ENCODE results near the gene PRSS2. TPM values are rescaled to one million over a fixed set of nuclear protein-coding genes. Genes with fewer than 3 reads are reported as not detected.
"Not testable (repeated sequence)": the region's sequence is repeated elsewhere in the genome, so short reads cannot be mapped to it uniquely, and the experiment has no call there.

The PRSS2 gene
- total RNA-seq, 1 donor from 2014 or later: not detected

- intact Hi-C loops (cut with micrococcal nuclease): no loop called here
Measured at GRCh38 chr7:142759433-142759832, 11.3 kb upstream of the PRSS2 start.

GRCh38 chr7:142760071-142760642, 10.6 kb upstream of the PRSS2 start:
- intact Hi-C loops (cut with micrococcal nuclease): no loop called here

GRCh38 chr7:142761606-142762005, 9.2 kb upstream of the PRSS2 start:
- intact Hi-C loops (cut with micrococcal nuclease): not testable (repeated sequence)

- intact Hi-C loops (cut with micrococcal nuclease): no loop called here
Measured at GRCh38 chr7:142762104-142762503, 8.7 kb upstream of the PRSS2 start.

GRCh38 chr7:142767451-142767850, 3.3 kb upstream of the PRSS2 start:
- intact Hi-C loops (cut with micrococcal nuclease): no loop called here

GRCh38 chr7:142767861-142768260, 2.9 kb upstream of the PRSS2 start:
- intact Hi-C loops (cut with micrococcal nuclease): no loop called here

GRCh38 chr7:142768885-142769284, 1.9 kb upstream of the PRSS2 start:
- intact Hi-C loops (cut with micrococcal nuclease): not testable (repeated sequence)

- intact Hi-C loops (cut with micrococcal nuclease): no loop called here
Measured at GRCh38 chr7:142771353-142771723, 568 bp downstream of the PRSS2 start.

GRCh38 chr7:142772051-142772450, 1.3 kb downstream of the PRSS2 start:
- intact Hi-C loops (cut with micrococcal nuclease): no loop called here

- intact Hi-C loops (cut with micrococcal nuclease): no loop called here
Measured at GRCh38 chr7:142772673-142773072, 1.9 kb downstream of the PRSS2 start.

GRCh38 chr7:142773230-142773629, 2.5 kb downstream of the PRSS2 start:
- intact Hi-C loops (cut with micrococcal nuclease): no loop called here

- intact Hi-C loops (cut with micrococcal nuclease): no loop called here
Measured at GRCh38 chr7:142773937-142774744, 3.4 kb downstream of the PRSS2 start.

- intact Hi-C loops (cut with micrococcal nuclease): no loop called here
Measured at GRCh38 chr7:142774826-142775225, 4.1 kb downstream of the PRSS2 start.

- intact Hi-C loops (cut with micrococcal nuclease): not testable (repeated sequence)
Measured at GRCh38 chr7:142775351-142776115, 4.8 kb downstream of the PRSS2 start.

GRCh38 chr7:142776206-142776844, 5.6 kb downstream of the PRSS2 start:
- intact Hi-C loops (cut with micrococcal nuclease): no loop called here

GRCh38 chr7:142776845-142777225, 6.1 kb downstream of the PRSS2 start:
- intact Hi-C loops (cut with micrococcal nuclease): not testable (repeated sequence)

GRCh38 chr7:142777318-142777717, 6.5 kb downstream of the PRSS2 start:
- intact Hi-C loops (cut with micrococcal nuclease): no loop called here

GRCh38 chr7:142782922-142783900, 12.4 kb downstream of the PRSS2 start:
- intact Hi-C loops (cut with micrococcal nuclease): loop anchor here (1.0 to 5.0 kb wide), 5 partner anchors 71 to 151 kb away; no protein-coding TSS in a partner anchor

GRCh38 chr7:142784096-142784495, 13.3 kb downstream of the PRSS2 start:
- intact Hi-C loops (cut with micrococcal nuclease): loop anchor here (2.0 to 5.0 kb wide), 2 partner anchors 71 to 97 kb away; partner anchors contain the start of gene EPHB6

- intact Hi-C loops (cut with micrococcal nuclease): loop anchor here (1.0 to 5.0 kb wide), 4 partner anchors 14 to 97 kb away; partner anchors contain the start of gene EPHB6
Measured at GRCh38 chr7:142784716-142785115, 13.9 kb downstream of the PRSS2 start.
